HG03469 (cell line): ENCODE measurements around the gene ANKRD18A.
"Not testable (repeated sequence)": the region's sequence is repeated elsewhere in the genome, so short reads cannot be mapped to it uniquely, and the experiment has no call there.

ENCODE experiments used
- ATAC-seq: cut with Tn5 transposase; IDR thresholded peaks from one replicate; pipeline ENCODE4 v1.9.1; 2021; ENCODE audit warnings: mild to moderate bottlenecking, moderate library complexity, moderate number of reproducible peaks; ENCODE audit not compliant: unreplicated experiment

ANKRD18A gene

GRCh38 chr9:38629511-38629910, 9.1 kb upstream of the ANKRD18A start:
- no peak for ATAC-seq

DNA sequence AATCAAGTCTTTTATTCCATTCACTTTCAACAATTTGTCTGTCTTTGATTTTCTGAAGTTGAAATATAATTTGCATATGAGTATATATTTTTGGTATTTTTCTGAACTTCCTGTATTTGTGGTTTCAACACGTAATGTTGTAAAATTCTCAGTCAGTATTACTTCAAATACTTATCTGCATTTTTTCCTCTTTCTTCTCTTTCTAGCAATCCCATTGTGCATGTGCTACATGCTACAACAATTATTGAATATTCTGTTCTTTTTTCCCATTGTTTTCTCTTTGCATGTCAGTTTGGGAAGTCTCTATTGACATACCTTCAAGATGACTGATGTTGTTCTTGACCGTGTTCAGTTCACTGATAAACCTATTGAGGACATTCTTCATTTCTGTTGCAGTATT, 5.6 kb upstream of the ANKRD18A start:
- ATAC-seq: no peak

GRCh38 chr9:38622951-38623350, 2.6 kb upstream of the ANKRD18A start:
- no peak for ATAC-seq

GRCh38 chr9:38622288-38622674, 1.9 kb upstream of the ANKRD18A start:
- no peak for ATAC-seq

GRCh38 chr9:38621434-38622287, 1.3 kb upstream of the ANKRD18A start:
- no peak for ATAC-seq

GRCh38 chr9:38619556-38620447, 594 bp downstream of the ANKRD18A start:
- no peak for ATAC-seq

DNA sequence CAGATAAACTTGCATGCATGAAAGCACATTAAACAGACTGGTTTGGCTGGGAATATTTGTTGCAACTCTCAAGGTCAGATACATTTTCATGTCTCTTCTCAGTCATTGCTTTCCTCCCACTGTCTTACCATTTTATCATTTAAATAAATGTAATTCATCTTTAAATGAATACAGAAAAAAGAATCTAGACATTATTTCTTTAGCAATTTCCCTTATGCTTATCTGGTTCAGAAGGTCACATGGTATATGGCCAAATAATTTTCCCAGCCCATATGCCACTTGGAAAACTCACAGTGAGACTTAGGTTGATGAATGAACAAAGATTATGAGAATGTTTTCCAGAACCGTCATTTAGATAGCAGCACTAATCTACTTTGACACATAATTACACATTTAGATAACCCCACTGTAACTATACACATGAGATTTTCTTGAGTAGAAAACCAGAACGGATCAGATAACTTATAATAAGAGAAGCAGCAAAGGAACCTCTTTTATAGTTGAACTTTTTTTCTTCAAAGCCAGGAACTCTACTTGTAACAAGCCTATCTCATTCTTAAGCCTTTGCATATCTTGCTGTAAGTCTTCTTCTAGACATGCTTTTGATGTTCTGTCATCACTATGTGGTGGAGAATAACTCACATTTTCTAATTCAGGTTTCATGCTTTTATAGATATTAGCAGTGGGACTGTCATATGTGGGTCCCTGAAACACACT, 22.2 kb downstream of the ANKRD18A start:
- not testable (repeated sequence) for ATAC-seq

DNA sequence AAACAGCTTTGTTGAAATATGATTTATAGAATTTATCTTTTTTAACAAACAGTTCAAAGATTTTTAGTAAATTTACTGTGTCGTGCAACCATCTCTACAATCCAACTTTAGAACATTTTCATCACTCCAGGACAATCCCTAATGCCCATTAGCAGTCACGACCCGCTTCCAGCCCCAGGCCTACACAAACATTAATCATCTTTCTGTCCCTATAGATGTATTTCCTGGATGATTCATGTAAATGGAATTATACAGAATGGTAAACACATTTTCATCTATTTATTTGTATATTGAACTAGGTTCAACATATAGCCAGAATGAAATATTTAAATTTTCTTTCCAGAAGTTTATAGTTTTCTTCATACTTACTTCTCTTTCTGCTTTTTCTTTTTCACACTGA, 25.3 kb downstream of the ANKRD18A start:
- ATAC-seq: not testable (repeated sequence)

GRCh38 chr9:38591346-38592063, 28.9 kb downstream of the ANKRD18A start:
- not testable (repeated sequence) for ATAC-seq

DNA sequence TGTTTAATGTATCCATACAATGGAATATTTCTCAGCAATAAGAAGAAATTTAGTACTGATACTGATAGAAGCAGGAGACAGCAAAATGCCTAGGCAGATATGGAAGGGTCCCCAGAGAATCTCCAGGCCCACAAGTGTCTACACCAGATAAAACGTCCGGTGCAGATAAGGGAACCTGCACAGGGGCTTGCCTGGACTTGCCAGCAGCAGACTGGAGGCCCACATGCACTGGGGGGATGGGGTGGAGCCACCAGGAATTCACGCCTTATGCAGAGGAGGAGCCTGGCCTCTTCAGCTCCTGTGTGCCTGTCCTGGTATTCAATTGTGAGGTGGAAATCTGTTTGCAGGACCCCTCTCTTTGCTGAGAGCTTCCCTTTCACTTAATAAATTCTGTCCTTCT, 36.6 kb downstream of the ANKRD18A start:
- ATAC-seq: not testable (repeated sequence)

GRCh38 chr9:38580112-38580511, 40.3 kb downstream of the ANKRD18A start:
- ATAC-seq: not testable (repeated sequence)

- ATAC-seq: not testable (repeated sequence)
These were observed 44.2 kb downstream of the ANKRD18A start for GRCh38 chr9:38576181-38576580.

DNA sequence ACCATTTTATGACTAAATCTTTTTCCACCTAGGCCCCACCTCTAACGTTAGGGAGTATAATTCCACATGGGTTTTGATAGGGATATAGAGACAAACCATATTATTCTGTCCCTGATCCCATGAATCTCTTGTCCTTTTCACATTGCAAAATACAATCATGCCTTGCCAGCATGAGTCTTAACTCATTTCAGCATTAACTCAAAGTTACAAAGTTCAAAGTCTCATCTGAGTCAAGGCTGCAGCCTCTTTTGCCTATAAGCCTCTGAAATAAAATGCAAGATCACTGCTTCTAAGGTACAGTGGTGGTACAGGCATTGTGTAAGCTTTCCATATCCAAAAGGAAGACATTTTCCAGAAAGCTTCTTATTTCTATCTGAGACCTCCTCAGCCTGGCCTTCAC, 54.3 kb downstream of the ANKRD18A start:
- ATAC-seq: not testable (repeated sequence)

DNA sequence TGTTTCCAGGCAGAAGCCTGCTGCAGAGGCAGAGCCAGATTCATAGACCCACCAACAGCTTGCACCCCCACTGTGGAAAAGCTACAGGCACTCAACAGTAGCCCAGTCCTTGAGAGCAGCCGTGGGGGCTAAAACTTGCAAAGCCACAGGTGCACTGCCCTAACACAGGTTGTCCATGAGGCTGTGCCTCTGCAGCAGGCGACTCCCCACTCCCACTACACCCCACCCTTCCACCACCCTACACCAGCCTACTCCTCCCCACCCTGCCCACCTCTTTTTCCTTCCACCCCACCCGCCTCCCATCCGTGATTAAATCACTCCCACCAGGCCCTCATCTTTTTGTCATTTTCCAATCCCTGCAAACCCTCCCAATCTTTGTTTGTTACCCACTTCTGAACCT, 55.2 kb downstream of the ANKRD18A start:
- ATAC-seq: not testable (repeated sequence)

DNA sequence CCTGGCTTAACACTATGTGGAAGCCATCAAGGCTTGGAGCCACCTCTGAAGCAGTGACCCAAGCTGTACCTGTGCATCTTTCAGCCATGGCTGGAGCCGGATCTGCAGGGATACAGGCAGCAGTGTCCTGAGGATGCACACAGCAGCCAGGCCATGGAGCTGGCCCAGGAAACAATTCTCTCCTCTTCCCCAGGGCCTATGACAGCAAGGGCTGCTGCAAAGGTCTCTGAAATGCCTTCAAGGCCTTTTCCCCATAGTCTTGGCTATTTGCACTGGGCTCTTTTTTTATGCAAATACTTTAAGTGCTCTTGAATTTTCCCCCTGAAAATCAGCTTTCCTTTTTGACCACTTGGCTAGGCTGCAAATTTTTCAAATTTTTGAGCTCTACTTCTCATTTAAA, 56.5 kb downstream of the ANKRD18A start:
- ATAC-seq: not testable (repeated sequence)

DNA sequence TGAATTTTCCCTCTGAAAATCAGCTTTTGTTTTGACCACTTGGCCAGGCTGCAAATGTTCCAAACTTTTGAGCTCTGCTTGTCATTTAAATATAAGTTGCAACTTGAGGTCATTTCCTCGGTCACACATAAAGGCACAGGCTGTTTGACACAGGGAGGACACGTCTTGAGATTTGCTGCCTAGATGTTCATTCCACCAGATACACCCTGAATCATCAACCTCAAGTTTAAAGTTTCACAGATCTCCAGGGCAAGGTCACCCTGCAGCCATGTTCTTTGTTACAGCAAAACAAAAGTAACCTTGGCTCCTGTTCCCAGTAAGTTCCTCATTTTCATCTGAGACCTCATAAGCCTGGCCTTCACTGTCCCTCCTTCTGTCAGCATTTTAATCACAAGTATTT, 59.3 kb downstream of the ANKRD18A start:
- ATAC-seq: not testable (repeated sequence)

DNA sequence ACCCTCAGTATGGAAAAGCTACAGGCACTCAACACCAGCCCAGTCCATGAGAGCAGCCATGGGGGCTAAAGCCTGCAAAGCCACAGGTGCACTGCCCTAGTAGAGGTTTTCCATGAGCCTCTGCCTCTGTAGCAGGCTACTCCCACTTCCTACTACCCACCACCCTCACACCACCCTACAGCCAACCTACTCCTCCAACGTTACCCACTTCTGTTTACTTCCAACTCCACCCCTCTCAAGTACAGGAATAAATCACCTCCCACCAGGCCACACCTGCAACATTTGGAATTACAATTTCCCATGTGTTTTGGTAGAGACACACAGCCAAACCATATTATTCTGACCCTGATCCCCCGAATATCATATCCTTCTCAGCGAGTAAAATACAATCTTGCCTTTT, 61.2 kb downstream of the ANKRD18A start:
- not testable (repeated sequence) for ATAC-seq

GRCh38 chr9:38557746-38558145, 62.6 kb downstream of the ANKRD18A start:
- not testable (repeated sequence) for ATAC-seq

DNA sequence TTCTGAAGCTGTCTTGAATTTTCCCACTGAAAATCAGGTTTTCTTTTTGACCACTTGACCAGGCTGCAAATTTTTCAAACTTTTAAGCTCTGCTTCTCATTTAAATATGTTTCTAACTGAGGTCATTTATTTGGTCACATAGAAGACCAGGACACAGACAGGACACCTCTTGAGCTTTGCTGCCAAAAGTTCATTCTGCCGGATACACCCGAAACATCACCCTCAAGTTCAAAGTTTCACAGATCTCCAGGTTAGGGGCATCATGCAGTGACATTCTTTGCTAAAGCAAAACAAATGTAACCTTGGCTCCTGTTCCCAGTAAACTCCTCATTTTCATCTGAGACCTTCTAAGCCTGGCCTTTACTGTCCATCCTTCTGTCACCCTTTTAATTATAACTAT, 65.4 kb downstream of the ANKRD18A start:
- ATAC-seq: not testable (repeated sequence)

- not testable (repeated sequence) for ATAC-seq
These were observed 67.4 kb downstream of the ANKRD18A start for GRCh38 chr9:38553019-38553418.
